ENCODE data around the gene IRF5.

IRF5 gene

GRCh38 chr7:128937647-128938543, at the start of gene IRF5:
TSS of gene IRF5 (plus strand) at chr7:128937927. CDS start at chr7:128942082, 4,155 bp downstream.
- peak; percentile 64 to 83 for DNase-seq

GRCh38 chr7:128888039-128888755, 49.5 kb upstream of the IRF5 start:
- no peak for DNase-seq

DNA sequence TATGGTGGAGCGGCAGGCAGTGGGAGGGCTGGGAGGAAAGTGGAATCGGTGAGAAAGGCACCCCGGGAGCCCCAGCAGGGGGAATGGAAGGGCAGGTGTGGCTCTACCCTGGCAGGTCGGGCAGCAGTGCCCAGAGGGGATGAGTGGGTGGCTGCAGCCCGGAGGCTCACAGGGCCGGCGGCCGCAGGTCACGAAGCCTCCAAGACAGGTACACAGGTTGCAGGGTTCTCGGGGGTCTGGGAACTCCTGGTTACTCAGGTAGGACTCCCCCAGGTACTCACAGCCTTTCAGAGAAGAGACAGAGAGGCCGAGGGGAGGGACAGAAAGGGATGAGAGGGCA, 49.0 kb upstream of the IRF5 start:
- no peak for DNase-seq

- DNase-seq = no peak
Measured at GRCh38 chr7:128889121-128889520, 48.6 kb upstream of the IRF5 start.

DNA sequence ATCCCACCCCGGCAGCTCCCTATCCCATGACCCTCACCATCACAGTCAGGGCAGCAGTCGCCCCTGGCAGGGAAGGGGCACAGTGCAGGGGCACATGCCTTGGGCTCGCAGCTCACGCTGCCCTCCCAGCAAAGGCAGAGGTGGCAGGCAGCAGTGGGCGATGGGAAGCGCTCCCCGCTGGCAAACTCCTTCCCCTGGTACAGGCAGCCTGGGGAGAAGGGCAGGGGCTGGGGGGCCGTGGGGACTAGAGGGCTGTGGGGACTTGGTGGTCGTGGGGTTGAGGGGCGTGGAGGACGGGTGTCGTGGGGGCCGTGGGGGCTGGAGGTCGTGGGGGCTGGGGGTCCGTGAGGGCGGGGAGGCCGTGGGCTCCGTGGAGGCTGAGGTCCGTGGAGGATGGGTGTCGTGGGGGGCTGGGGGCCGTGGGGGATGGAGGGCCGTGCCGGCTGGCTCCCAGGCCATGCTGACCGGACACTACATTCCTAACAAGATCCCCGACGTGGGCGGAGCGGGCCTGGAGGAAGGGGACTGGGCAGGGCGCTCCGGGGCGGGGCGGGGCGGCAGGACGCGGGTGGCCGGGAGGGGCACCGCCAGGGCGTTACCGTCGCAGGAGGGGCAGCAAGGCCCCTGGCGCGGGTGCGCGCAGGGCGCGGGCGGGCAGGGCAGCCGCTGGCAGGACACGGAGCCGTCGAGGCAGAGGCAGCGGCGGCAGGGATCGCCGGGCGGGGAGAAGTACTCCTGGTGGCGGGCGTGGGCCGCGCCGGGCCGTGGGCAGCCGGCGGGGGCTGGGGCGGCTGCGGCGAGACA, 47.2 kb upstream of the IRF5 start:
- DNase-seq = peak in 1 of 2 donors; percentile 16

GRCh38 chr7:128891110-128891941, 46.4 kb upstream of the IRF5 start:
- DNase-seq = no peak

GRCh38 chr7:128891942-128892269, 45.8 kb upstream of the IRF5 start:
- no peak for DNase-seq

DNA sequence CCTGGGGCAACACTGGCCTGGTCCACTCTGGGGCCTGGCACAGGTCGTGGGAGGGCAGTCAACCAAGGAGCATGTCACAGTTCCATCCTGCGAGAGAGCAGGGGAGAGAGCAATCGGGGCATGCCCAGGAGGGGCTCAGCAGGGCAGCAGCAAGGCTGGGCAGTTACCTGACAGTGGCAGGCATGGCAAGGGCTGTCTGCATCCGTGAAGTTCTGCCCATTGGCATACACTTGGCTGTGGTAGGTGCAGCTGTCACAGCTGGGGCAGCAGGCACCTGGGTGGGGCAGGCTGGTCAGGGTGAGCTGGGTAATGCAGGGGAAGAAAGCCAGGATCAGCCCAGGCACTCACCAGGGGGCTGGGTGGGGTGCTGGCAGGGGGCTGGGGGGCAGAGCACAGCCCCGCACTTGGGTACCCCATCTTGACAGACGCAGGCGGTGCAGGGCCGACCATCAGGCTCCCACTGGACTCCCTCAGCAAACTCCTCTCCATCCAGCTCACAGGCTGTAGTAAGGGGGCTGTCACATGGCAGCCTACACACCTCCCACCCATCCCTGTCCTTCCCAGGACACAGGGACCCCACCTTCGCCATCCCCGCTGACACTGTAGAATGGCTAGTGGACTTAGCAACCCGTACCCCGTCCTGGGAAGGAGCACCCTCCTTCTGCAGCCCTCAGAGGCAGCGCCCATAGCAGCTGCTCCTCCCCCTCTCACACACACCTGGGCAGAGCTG, 45.0 kb upstream of the IRF5 start:
- DNase-seq = no peak

DNA sequence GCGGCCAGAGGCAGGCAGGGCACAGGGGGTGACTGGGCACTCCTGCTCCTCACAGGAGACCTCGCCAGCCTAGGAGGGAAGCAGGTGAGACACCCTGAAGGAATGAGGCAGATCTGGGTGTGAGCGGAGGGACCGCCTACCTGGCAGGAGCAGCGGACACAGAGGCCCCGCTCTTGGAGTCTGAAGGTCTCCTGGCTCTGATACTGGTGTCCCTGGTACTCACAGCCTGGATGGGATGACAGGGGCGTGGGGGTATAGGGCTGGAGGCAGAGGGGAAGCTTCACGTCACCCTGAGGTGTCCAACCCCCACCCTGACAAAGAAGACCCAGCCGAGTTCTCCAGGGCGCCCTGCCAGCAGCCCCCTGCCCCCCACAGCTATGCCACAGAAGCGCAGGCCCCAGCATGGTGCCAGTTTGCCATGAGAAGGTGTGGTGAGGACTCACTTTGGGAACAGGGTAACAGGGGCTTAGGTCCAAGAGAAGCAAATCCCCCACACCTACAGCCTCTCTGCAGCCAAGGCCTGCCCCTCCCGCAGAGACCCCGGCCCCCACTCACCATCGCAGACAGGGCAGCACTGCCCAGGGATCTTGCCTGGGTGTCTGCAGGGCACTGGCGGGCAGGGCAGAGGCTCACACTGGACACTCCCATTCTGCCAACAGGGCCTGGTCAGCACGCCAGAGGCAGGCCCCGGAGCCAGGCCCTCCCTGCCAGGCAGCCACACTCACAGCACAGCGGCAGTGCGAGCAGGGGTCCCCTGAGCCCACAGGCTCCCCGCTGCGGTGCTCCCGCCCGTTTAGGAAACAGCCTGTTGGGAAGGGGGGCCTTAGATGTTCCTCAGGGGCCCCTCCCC, 44.3 kb upstream of the IRF5 start:
- no peak for DNase-seq

GRCh38 chr7:128894101-128894440, 43.7 kb upstream of the IRF5 start:
- DNase-seq = no peak

DNA sequence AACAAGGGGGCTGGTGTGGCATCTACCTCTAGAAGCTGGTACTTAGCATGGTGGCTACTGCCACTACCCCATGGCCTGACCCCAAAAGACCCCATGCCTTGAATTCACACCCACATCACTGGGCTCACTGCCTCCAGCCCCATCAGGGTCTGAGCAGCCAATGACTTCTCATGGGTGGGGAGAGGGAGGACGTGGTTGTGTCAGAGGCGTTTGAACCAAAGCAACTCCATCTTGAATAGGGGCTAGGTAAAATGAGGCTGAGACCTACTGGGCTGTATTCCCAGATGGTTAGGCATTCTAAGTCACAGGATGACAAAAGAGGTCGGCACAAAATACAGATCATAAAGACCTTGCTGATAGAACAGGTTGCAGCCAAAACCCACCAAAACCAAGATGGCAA, 42.4 kb upstream of the IRF5 start:
- no peak for DNase-seq

DNA sequence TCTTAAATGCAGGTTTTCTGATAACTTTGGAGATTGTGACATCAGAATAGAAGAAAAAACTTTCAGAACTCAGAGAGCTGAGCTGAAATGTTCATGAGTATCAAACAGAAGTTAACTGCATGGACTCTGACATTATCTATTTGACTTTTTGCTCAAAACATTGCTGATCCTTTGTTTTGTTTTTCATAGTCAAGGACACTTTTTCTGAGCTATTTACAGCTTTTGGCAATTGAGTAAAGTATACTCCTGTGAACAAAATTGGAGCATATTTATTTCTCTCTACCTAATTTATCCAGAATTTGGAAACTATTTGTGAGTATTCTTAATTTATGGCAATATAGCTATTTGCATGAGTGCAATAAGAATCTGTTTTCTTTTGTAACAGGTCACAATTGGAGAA, 38.3 kb upstream of the IRF5 start:
- DNase-seq = no peak

DNA sequence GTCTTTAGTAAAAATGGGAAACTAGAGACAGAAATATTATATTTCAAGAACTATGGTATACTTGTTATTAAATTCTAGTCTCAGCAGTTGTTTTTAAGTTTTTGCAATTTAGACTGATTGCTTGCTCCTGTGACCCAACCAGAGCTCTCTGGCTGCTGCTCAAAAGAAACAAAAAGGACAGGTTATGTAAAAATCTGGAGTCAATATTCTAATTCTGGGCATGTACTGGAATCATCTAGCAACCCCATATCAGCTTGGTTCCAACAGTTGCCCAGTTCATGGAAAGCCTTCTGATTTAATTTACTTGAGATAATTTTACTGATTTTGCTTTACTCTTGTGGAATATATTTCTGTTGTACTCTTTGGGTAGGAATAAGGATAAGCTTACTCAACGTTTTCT, 37.5 kb upstream of the IRF5 start:
- DNase-seq = no peak

DNA sequence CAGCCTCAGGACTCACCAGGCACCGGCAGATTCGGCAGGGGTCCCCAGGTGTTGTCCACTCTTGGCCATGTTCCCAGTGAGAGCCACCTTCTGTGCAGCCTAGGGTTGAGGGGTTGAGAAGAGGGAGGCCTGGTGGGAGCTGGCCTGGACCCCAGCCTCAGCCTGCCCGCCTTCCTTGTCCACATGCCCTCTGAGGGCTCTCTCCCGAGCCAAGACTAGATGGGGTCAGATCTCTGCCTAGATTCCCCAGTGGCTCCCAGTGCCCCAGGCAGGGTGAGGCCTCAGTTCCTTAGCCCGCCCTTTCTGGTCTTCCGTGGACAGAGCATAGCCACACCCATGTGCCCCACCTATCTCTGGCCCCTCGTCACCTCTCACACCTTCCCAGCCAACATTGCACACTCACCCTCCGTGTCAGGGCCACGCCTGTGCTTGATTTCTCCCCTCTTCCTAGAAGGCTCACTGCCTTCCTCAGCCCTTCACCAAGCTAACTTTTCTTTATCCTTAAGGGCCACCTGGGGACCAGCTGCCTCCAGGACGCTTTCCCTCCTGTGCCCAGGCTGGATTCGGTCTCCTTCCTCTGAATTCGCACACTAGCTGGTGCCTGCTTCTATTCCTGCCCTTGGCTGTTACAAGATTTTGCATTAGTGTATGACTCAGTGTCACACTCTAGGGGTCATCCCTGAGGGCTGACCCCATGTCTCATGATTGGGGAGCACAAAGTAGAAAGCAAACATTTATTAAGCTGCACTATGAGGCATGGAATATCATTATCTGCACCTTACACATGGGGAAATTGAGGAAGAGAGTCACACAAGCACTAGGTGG, 34.8 kb upstream of the IRF5 start:
- peak; percentile 53 to 85 for DNase-seq

- DNase-seq = no peak
Measured at GRCh38 chr7:128903621-128904361, 33.9 kb upstream of the IRF5 start.

- DNase-seq = peak; percentile 62 to 78
Measured at GRCh38 chr7:128904381-128905197, 33.1 kb upstream of the IRF5 start.

DNA sequence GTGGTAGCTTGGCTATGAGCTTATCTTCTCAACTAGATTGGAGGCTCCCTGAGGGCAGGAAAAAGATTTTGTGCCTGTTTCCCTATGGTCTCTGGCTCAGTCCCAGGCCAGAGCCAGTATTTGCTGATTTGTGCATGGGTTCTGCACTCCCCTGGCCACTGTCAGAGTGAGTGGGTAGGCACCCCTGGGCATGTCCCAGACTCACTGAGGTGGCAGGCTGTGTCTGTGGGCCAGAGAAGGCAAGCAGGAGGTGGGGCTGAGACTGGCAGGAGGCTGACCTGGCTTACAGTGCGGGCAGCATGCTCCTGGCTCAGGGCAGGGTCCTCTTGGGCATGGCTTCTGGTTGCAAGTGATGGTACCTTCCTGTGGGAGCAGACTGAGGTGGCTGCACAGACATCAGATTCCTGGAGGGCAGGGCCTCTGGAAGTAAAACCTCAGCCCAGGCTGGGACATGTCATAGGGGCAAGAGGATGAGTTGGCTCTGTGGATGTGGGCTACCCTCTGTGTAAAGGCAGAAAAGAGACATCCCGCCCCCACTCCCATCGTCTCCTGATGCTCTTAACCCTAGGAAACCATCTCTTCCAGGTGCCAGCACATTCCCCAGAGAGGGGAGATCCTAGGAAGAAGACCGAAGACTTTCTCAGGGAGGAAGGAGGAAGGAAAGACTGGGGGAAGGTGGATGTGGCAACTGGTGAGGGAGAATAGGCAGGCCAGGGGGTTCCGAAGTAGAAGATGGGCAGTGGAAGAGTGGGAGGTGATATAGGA, 31.5 kb upstream of the IRF5 start:
- no peak for DNase-seq

Data from inflammatory macrophage treated with lipopolysaccharide for 1 hour (primary cell).